ENCODE data around the gene PAK6. TPM values are rescaled to one million over a fixed set of nuclear protein-coding genes. Genes with fewer than 3 reads are reported as not detected.

Gene PAK6
- total and polyA plus RNA-seq, 9 of the 15 experiments (the other 6 are each of a cell fraction or from before 2014, with no cell fraction given): 0.03 to 0.74 (median 0.16) TPM; not detected in 2

DNA sequence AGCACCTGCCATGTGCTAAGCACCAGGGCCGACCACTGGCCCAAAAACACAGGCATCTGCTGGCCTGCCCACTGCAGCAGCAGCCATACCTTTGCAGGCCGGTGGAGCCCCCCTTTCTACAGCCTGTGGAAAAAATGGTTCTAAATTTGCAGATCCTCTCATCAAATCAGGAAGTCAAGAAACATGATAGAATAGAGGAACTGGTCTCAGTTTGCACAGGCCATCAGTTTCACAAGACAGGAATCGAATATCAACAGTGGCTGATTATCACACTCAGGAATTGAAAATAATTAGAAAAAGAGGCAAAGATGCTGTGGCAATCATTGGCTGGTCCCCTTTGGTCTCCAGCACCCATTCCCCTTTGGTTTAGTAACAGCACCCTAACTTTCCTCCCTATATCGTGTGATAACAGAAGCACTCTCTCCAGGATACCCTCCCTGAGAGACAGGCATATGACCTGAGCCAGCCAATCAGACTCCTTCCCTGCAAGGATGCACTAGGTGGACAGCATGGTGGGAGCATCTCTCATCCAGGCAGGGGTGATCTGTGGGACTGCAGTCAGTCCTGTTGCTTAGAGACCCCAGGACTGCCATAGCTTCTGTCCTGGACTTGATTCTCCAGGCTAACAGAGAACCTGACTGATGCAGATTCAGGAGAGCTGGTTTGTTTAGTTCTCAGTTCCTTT lies 3.5 kb upstream of the PAK6 start:
- Histone ChIP-seq H3K27me3 (ENCODE audit: control insufficient read depth in 2 of 2, insufficient read depth in 2 of 2, low read length in 2 of 2) (peaks cover 0 to 7% of the 10 kb centered on the region in 2 experiments; a peak in 1 of 5 replicates), H3K4me1 (replicated peaks in 1 of 2; ENCODE audit: control insufficient read depth in 2 of 2, insufficient read depth in 2 of 2, low read length in 2 of 2) (peaks cover 18 to 36% of the 10 kb centered on the region in 2 experiments), H3K79me2 (ENCODE audit: control insufficient read depth, insufficient read depth, low read length) (no peaks in the 10 kb centered on the region), H3K9me1 (ENCODE audit: control insufficient read depth, insufficient read depth, low read length) (no peaks in the 10 kb centered on the region), H3K4me3 (no peak overlapping the region), H3K4me2 (ENCODE audit: insufficient read depth, low read length) (no peak overlapping the region), H3K36me3 (ENCODE audit: control insufficient read depth, insufficient read depth, low read length) (peaks cover 11% of the 10 kb centered on the region; the same call in 1 of the 3 replicates), H3K27ac (ENCODE audit: extremely low read depth, low read depth, low read length) (no peak overlapping the region), H3K9ac (ENCODE audit: insufficient read depth in 1 of 2, low read depth in 2 of 2, low read length in 2 of 2) (no peak overlapping the region), H4K20me1 (replicated peaks; ENCODE audit: control insufficient read depth, insufficient read depth, low read length) (0 out of 2 replicates have a peak, but pooled peaks cover 3% of the 10 kb centered on the region), H3K9me3 (replicated peaks; ENCODE audit: control insufficient read depth, insufficient read depth, low read depth, low read length) (no peaks in the 10 kb centered on the region), H2AFZ (ENCODE audit: low read depth, low read length) (no peak overlapping the region)
- DNase-seq (ENCODE audit: extremely low read depth in 1 of 4, low spot score in 3 of 4): peak in 3 of 4 experiments; percentile 48 to 58 (median 57)
- no TSS peak for BruUV-seq (replicated peaks)
- in situ Hi-C loops (cut with MboI): no loop called here
- WGBS (ENCODE audit: insufficient coverage, low coverage, missing lambda C conversion rate): 43% methylated on average over 4 of the region's 4 CpGs
- intact Hi-C loops (cut with micrococcal nuclease): no loop called here
- ATAC-seq: peak; percentile 36; the same call in 2 of the 3 replicates
- peak; percentile 11 for FAIRE-seq
- CTCF ChIA-PET (ENCODE audit: low intra/inter-chr PET ratio): no interaction called here
- TF ChIP-seq ZNF175 (CRISPR knock-in tag; IDR thresholded peaks at IDR 0.05; ENCODE audit: low read depth) (no peak), RAD51 (IDR thresholded peaks at IDR 0.05; ENCODE audit: borderline replicate concordance, low read depth) (peak; percentile 50), NFYB (IDR thresholded peaks at IDR 0.05; ENCODE audit: extremely low read depth, insufficient read length) (peak; percentile 56), ZNF143 (CRISPR knock-in tag; IDR thresholded peaks at IDR 0.05) (no peak), SPI1 (IDR thresholded peaks at IDR 0.05; ENCODE audit: borderline replicate concordance, low read depth, low read length) (peak; percentile 64; the same call in 1 of the 2 replicates)
- TF ChIP-seq, protein P1, sequence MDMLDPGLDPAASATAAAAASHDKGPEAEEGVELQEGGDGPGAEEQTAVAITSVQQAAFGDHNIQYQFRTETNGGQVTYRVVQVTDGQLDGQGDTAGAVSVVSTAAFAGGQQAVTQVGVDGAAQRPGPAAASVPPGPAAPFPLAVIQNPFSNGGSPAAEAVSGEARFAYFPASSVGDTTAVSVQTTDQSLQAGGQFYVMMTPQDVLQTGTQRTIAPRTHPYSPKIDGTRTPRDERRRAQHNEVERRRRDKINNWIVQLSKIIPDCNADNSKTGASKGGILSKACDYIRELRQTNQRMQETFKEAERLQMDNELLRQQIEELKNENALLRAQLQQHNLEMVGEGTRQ (CRISPR knock-in tag; IDR thresholded peaks at IDR 0.05): peak; percentile 73
- TF ChIP-seq, protein P2, sequence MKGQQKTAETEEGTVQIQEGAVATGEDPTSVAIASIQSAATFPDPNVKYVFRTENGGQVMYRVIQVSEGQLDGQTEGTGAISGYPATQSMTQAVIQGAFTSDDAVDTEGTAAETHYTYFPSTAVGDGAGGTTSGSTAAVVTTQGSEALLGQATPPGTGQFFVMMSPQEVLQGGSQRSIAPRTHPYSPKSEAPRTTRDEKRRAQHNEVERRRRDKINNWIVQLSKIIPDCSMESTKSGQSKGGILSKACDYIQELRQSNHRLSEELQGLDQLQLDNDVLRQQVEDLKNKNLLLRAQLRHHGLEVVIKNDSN (CRISPR knock-in tag; IDR thresholded peaks at IDR 0.05): peak; percentile 84
- POLR2A ChIA-PET: interaction anchor here (1.0 to 1.3 kb wide), 3 partner anchors 9 to 28 kb away, joined by 3 to 4 read pairs (median 4); no protein-coding TSS in a partner anchor

Measured in K562 (cell line).